Measurements from ENCODE around the gene ARHGAP24.
"Not testable (repeated sequence)": the region's sequence is repeated elsewhere in the genome, so short reads cannot be mapped to it uniquely, and the experiment has no call there.

ARHGAP24 gene

GRCh38 chr4:86015412-86016350 is 540.7 kb downstream of the ARHGAP24 start:
- peak; percentile 7 for DNase-seq (ENCODE audit: low read depth)

- no peak for DNase-seq (ENCODE audit: low read depth)
These were observed 544.4 kb downstream of the ARHGAP24 start for GRCh38 chr4:86019362-86019761.

GRCh38 chr4:86019906-86020305 is 545.0 kb downstream of the ARHGAP24 start:
- DNase-seq (ENCODE audit: low read depth) = peak; percentile 9

- not testable (repeated sequence) for DNase-seq (ENCODE audit: low read depth)
These were observed 546.7 kb downstream of the ARHGAP24 start for GRCh38 chr4:86021671-86022070.

- DNase-seq (ENCODE audit: low read depth) = no peak
These were observed 551.8 kb downstream of the ARHGAP24 start for GRCh38 chr4:86026720-86027119.

- DNase-seq (ENCODE audit: low read depth) = peak; percentile 38
These were observed 557.0 kb downstream of the ARHGAP24 start for GRCh38 chr4:86031927-86032326.

GRCh38 chr4:86032476-86033022 is 557.6 kb downstream of the ARHGAP24 start:
- DNase-seq (ENCODE audit: low read depth) = peak; percentile 97

- DNase-seq (ENCODE audit: low read depth) = peak; percentile 84
These were observed 558.2 kb downstream of the ARHGAP24 start for GRCh38 chr4:86033171-86033570.

GRCh38 chr4:86034616-86035015 is 559.7 kb downstream of the ARHGAP24 start:
- peak; percentile 40 for DNase-seq (ENCODE audit: low read depth)

- DNase-seq (ENCODE audit: low read depth) = no peak
These were observed 560.7 kb downstream of the ARHGAP24 start for GRCh38 chr4:86035688-86036087.

- peak; percentile 40 for DNase-seq (ENCODE audit: low read depth)
These were observed 561.8 kb downstream of the ARHGAP24 start for GRCh38 chr4:86036736-86037135.

GRCh38 chr4:86038037-86038436 is 563.1 kb downstream of the ARHGAP24 start:
- DNase-seq (ENCODE audit: low read depth) = no peak

GRCh38 chr4:86043755-86044592 is 569.0 kb downstream of the ARHGAP24 start:
- DNase-seq (ENCODE audit: low read depth) = peak; percentile 53

- no peak for DNase-seq (ENCODE audit: low read depth)
These were observed 569.6 kb downstream of the ARHGAP24 start for GRCh38 chr4:86044593-86044985.

GRCh38 chr4:86048426-86048825 is 573.5 kb downstream of the ARHGAP24 start:
- no peak for DNase-seq (ENCODE audit: low read depth)

- peak; percentile 45 for DNase-seq (ENCODE audit: low read depth)
These were observed 575.5 kb downstream of the ARHGAP24 start for GRCh38 chr4:86050496-86050895.

All from amniotic epithelial cell (primary cell).